Lower leg skin (tissue), 4 donors: ENCODE measurements around the gene CCDC9. TPM values are rescaled to one million over a fixed set of nuclear protein-coding genes. Genes with fewer than 3 reads are reported as not detected.

Source experiments
- DNase-seq, 2 donors: peaks; one replicate each; pipeline ENCODE4 v3.0.0-alpha.2; 2019; ENCODE audit warnings: low spot score in 2 of 2
- H3K4me3 ChIP-seq: fragments of 200-600 bp; sonication (generic); 2 replicates; pipeline ENCODE4 v1.5.1; 2017; ENCODE audit warnings: mild to moderate bottlenecking, low read depth; ENCODE audit not compliant: poor library complexity, severe bottlenecking
- CTCF ChIP-seq, 3 donors: fragments of 450-650 bp; IDR thresholded peaks; one replicate each; pipeline ENCODE4 v1.5.1; 2016; ENCODE audit warnings: antibody characterized with exemption in 3 of 3, mild to moderate bottlenecking in 3 of 3, moderate library complexity in 2 of 3
- POLR2A ChIP-seq, 2 donors: fragments of 450-650 bp; IDR thresholded peaks; one replicate each; pipeline ENCODE4 v1.6.1; 2016 to 2017; ENCODE audit warnings: antibody characterized with exemption in 2 of 2, mild to moderate bottlenecking in 1 of 2, moderate library complexity in 1 of 2
- WGBS, 2 donors: methylation state at CpG; one replicate each; pipeline ENCODE4 v1.1.5; 2018; 5-methylcytosine and 5-hydroxymethylcytosine counted together
- intact Hi-C: fragments of 100-400 bp; cut with DNase I; formaldehyde crosslinking; loops from one replicate; pipeline ENCODE4 v1.15.0; 2023; ENCODE audit warnings: low total_unique reads
- total RNA-seq, 4 donors: library from RNA; depleted of rRNA; stranded (reverse); fragments of >200 nt; gene quantifications; one replicate each; pipeline ENCODE4 v1.1.0, GENCODE V29; 2016

The CCDC9 gene
- total RNA-seq, 4 donors from 2014 or later: 26.4 to 46.6 (median 33.7) TPM

- no peak for DNase-seq
- 81 to 88% methylated on average over 10 of the region's 10 CpGs for WGBS, 2 donors
- no peak overlapping the region for H3K4me3 ChIP-seq
- TF ChIP-seq POLR2A (IDR thresholded peaks at IDR 0.05) (no peak), CTCF (IDR thresholded peaks at IDR 0.05) (no peak)
- intact Hi-C loops: loop anchor here (10.0 kb wide), 1 partner anchor 103 kb away; no protein-coding TSS in a partner anchor
Measured at GRCh38 chr19:47302249-47302648, 45.9 kb downstream of the CCDC9 start.

GRCh38 chr19:47303966-47304365 is 47.6 kb downstream of the CCDC9 start:
- DNase-seq: no peak
- 76 to 85% methylated on average over 6 of the region's 6 CpGs for WGBS, 2 donors
- intact Hi-C loops: loop anchor here (10.0 kb wide), 1 partner anchor 101 kb away; no protein-coding TSS in a partner anchor
- H3K4me3 ChIP-seq: no peak overlapping the region
- no peak for TF ChIP-seq POLR2A (IDR thresholded peaks at IDR 0.05)
- TF ChIP-seq CTCF (IDR thresholded peaks at IDR 0.05): no peak

- WGBS, 2 donors: 2 to 4% methylated on average over 14 of the region's 14 CpGs
- H3K4me3 ChIP-seq: no peak overlapping the region
- intact Hi-C loops: loop anchor here (10.0 kb wide), 1 partner anchor 99 kb away; no protein-coding TSS in a partner anchor
Measured at GRCh38 chr19:47305309-47305751, 49.0 kb downstream of the CCDC9 start.

GRCh38 chr19:47306303-47306702 is 50.0 kb downstream of the CCDC9 start:
- intact Hi-C loops: loop anchor here (10.0 kb wide), 1 partner anchor 98 kb away; no protein-coding TSS in a partner anchor
- H3K4me3 ChIP-seq: no peak overlapping the region
- TF ChIP-seq CTCF (IDR thresholded peaks at IDR 0.05) (no peak), POLR2A (IDR thresholded peaks at IDR 0.05) (no peak)
- no peak for DNase-seq
- WGBS, 2 donors: 89 to 97% methylated on average over 3 of the region's 3 CpGs

More at GRCh38 chr19:47305309-47305751, 49.0 kb downstream of the CCDC9 start:
- DNase-seq: peak; percentile 76 to 97
- TF ChIP-seq POLR2A (IDR thresholded peaks at IDR 0.05) (no peak), CTCF (IDR thresholded peaks at IDR 0.05) (peak in 1 of 3 donors; percentile 77)

GRCh38 chr19:47309038-47309437 is 52.7 kb downstream of the CCDC9 start:
- TF ChIP-seq POLR2A (IDR thresholded peaks at IDR 0.05) (no peak), CTCF (IDR thresholded peaks at IDR 0.05) (no peak)
- WGBS, 2 donors: 49 to 61% methylated on average over 8 of the region's 8 CpGs
- no peak overlapping the region for H3K4me3 ChIP-seq
- intact Hi-C loops: loop anchor here (10.0 kb wide), 1 partner anchor 96 kb away; no protein-coding TSS in a partner anchor
- no peak for DNase-seq

- H3K4me3 ChIP-seq: no peak within 1 kb of the TSS
- no peak for TF ChIP-seq CTCF (IDR thresholded peaks at IDR 0.05)
- TF ChIP-seq POLR2A (IDR thresholded peaks at IDR 0.05): no peak
- intact Hi-C loops: loop anchor here (10.0 kb wide), 1 partner anchor 95 kb away; no protein-coding TSS in a partner anchor
- peak; percentile 30 to 89 for DNase-seq
- 47 to 55% methylated on average over 12 of the region's 12 CpGs for WGBS, 2 donors
Measured at GRCh38 chr19:47309608-47310007, 53.3 kb downstream of the CCDC9 start, which contains the start of gene C5AR1. Gene C5AR1 (plus strand): TSS chr19:47309861. CDS start chr19:47309896, 35 bp downstream.
